ENCODE results near the gene MAT2A.

Gene MAT2A

GRCh38 chr2:85538507-85539360 lies at the start of gene MAT2A:
TSS of gene MAT2A (plus strand) at chr2:85539168. CDS start at chr2:85539288, 120 bp downstream.
- peak; percentile 70 for DNase-seq (ENCODE audit: low read depth)

GRCh38 chr2:85490861-85491755 lies 47.9 kb upstream of the MAT2A start:
- no peak for DNase-seq (ENCODE audit: low read depth)

GRCh38 chr2:85496436-85496835 lies 42.5 kb upstream of the MAT2A start:
- no peak for DNase-seq (ENCODE audit: low read depth)

- no peak for DNase-seq (ENCODE audit: low read depth)
These were observed 40.9 kb upstream of the MAT2A start for GRCh38 chr2:85497944-85498630.

GRCh38 chr2:85501248-85501647 lies 37.7 kb upstream of the MAT2A start:
- no peak for DNase-seq (ENCODE audit: low read depth)

GRCh38 chr2:85502720-85503119 lies 36.2 kb upstream of the MAT2A start:
- DNase-seq (ENCODE audit: low read depth), result no peak

- DNase-seq (ENCODE audit: low read depth), result no peak
These were observed 35.7 kb upstream of the MAT2A start for GRCh38 chr2:85503168-85503850.

GRCh38 chr2:85503851-85504777 lies 34.9 kb upstream of the MAT2A start:
- no peak for DNase-seq (ENCODE audit: low read depth)

- DNase-seq (ENCODE audit: low read depth), result no peak
These were observed 34.1 kb upstream of the MAT2A start for GRCh38 chr2:85504778-85505261.

GRCh38 chr2:85505551-85506238 lies 33.3 kb upstream of the MAT2A start:
- no peak for DNase-seq (ENCODE audit: low read depth)

- DNase-seq (ENCODE audit: low read depth), result no peak
These were observed 32.2 kb upstream of the MAT2A start for GRCh38 chr2:85506768-85507181.

- DNase-seq (ENCODE audit: low read depth), result no peak
These were observed 27.8 kb upstream of the MAT2A start for GRCh38 chr2:85511008-85511811.

- DNase-seq (ENCODE audit: low read depth), result no peak
These were observed 24.6 kb upstream of the MAT2A start for GRCh38 chr2:85514323-85514722.

GRCh38 chr2:85516653-85517389 lies 22.1 kb upstream of the MAT2A start:
- DNase-seq (ENCODE audit: low read depth), result no peak

- DNase-seq (ENCODE audit: low read depth), result no peak
These were observed 16.8 kb upstream of the MAT2A start for GRCh38 chr2:85522090-85522647.

- no peak for DNase-seq (ENCODE audit: low read depth)
These were observed 15.7 kb upstream of the MAT2A start for GRCh38 chr2:85523062-85523902.

- DNase-seq (ENCODE audit: low read depth), result no peak
These were observed 15.0 kb upstream of the MAT2A start for GRCh38 chr2:85523903-85524335.

All from T-helper 22 cell (primary cell).